GM20000 (cell line): ENCODE data around the gene ZFP1.
A peak's percentile ranks its signal among the peaks of the same experiment; 100 is the strongest.
"Not testable (repeated sequence)": the region's sequence is repeated elsewhere in the genome, so short reads cannot be mapped to it uniquely, and the experiment has no call there.

ENCODE experiments used
- DNase-seq: peaks from one replicate; pipeline ENCODE4 v3.0.0; 2012; ENCODE audit warnings: low spot score
- TF ChIP-seq, protein P1 (sequence below): IDR thresholded peaks from 2 replicates; pipeline ENCODE4 v1.5.1; 2012; ENCODE audit warnings: mild to moderate bottlenecking, control low read depth; ENCODE audit errors: extremely low read depth, missing control alignments

ZFP1 gene

DNA sequence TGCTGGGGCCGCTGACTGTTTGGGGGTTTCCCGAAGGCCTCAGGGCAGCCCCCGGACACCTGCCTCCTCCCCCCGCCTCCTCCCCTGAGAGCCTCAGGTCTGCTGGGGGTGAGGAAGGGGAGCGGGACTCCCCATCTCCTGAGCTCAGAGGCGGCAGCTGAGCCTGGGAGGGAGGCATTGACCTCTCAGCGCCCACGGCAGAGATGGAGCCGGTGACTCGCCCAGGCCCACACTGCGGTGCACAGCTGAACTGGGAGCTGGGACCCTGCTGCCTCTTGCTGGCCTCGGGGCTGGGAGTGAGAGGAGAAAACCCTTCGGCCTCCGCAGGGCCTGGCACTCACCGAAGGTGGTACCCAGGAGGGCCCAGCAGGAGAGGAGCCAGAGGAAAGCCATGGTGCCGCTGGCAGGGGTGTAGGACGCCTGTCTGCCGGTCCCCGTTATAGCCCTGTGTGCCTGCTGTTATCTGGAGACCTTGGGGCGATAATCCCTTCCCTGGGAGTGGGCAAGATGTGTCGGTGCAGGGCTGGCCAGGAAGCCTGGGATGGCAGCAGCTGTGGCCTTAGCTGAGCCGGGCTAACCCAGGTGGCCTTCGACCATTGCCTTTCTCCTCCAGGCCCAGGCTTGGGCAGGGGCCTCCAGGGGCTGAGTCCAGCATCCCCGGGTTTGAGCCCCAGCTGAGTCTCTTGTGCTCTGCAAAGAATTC is 58.6 kb downstream of the ZFP1 start, which contains the start of gene CTRB2:
CTRB2 (minus strand) TSS at position 413 of the 703 bp plus-strand sequence; CDS start at position 393, 20 bp downstream.
- peak; percentile 65 for DNase-seq
- TF ChIP-seq, protein P1, sequence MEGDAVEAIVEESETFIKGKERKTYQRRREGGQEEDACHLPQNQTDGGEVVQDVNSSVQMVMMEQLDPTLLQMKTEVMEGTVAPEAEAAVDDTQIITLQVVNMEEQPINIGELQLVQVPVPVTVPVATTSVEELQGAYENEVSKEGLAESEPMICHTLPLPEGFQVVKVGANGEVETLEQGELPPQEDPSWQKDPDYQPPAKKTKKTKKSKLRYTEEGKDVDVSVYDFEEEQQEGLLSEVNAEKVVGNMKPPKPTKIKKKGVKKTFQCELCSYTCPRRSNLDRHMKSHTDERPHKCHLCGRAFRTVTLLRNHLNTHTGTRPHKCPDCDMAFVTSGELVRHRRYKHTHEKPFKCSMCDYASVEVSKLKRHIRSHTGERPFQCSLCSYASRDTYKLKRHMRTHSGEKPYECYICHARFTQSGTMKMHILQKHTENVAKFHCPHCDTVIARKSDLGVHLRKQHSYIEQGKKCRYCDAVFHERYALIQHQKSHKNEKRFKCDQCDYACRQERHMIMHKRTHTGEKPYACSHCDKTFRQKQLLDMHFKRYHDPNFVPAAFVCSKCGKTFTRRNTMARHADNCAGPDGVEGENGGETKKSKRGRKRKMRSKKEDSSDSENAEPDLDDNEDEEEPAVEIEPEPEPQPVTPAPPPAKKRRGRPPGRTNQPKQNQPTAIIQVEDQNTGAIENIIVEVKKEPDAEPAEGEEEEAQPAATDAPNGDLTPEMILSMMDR: no peak

DNA sequence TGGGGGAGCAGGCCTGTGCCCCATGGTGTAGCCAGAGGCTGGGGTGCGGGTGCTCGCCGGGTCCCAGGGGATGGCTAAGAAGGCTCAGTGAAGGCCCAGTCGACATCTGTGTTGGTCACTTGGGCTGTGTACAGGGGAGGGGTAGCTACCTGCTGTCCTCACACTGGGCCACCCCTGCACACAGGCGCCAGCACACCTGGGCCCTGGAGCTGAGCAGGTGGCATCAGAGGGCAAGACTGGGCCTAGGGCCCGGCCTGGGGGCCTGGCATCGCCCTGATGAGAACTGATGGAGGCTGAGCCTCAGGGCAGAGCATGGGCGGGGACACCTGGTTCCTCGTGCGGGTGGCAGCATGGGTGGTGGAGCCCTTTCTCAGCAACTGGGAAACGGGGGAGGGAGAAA is 59.5 kb downstream of the ZFP1 start:
- no peak for DNase-seq
- TF ChIP-seq, protein P1: no peak

DNA sequence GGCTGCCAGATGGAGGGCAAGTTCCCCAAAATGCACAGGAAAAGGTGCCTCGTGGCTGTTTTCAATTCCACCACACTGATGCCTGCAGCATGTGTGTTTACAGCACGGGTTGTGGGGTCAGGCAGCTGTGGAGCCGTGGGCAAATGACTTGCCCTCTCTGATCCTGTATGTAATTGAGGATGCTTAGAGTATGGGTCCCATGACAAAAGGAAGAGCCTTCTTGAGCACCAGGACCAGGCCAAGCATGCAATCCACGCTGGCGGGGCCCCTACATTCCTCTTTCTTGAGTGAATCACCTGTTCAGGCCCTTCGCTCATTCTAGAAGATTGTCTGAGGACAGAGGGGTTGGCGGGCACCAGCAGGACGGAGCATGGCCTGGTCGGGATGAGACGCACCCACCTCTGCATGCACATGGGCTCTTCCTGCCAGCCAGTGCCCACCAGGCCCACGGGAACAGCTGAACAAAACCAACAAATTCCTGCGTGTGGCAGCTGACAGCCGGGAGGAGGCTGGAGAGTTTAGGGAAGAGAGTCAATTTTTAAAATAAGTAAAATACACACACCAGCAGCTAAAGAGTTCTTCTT is 60.0 kb downstream of the ZFP1 start:
- no peak for DNase-seq
- TF ChIP-seq, protein P1: no peak

DNA sequence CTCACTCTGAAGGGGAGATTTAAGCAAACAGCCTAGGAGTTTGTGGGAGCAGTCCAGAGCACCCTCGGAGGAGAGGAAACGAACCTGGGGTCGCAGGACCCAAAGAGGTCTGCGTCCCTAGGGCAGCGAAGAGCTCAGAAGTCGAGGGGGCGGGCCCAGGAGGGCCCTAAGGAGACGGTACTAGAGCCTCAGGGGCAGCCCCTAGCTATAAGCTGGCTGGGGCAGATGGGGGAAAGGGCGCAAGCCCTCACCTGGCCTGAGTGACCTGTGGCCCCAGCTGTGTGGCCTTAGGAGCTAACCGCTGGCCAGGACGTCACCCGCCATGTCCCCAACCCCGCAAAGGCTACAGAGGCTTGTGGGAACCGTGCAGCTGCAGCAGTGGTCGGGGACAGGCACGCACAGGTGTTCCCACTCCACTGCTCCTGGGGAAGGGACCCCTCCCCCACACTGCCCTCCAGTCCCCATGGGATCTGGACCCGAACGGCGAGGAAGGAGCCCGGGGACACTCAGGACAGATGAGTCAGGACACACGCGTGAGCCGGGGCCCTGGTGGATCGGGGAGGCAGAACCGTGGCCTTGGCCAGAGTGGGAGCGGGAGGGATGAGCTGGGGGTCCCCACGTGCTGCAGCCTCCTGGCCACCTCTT is 60.7 kb downstream of the ZFP1 start:
- DNase-seq: no peak
- TF ChIP-seq, protein P1: no peak

DNA sequence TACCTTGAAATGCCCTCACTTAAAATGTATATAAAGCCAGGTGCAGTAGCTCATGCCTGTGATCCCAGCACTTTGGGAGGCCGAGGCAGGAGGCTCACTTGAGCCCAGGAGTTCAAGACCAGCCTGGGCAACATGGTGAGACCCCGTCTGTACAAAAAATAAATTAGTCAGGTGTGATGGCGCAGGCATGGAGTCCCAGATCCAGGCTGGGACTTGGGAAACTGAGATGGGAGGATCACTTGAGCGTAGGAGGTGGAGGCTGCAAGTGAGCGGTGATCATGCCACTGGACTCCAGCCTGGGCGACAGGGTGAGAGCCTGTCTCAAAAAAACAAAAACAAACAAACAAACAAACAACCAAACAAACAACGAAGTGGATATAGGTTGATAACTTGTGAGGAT is 61.2 kb downstream of the ZFP1 start:
- DNase-seq: not testable (repeated sequence)

DNA sequence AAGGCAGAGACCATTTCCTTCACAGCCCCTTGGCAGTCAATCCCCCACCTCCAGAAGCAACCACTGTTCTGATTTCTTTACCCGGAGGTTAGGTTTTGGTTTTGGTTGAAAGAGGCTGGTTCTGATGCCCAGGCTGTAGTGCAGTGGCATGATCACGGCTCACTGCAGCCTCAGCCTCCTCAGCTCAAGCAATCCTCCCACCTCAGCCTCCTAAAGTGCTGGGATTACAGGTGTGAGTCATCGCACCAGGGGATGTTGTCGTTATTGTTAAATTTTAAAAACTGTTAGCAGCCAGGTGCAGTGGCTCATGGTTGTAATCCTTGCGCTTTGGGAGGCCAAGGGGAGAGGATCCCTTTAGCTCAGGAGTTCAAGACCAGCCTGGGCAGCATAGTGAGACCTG is 61.6 kb downstream of the ZFP1 start:
- DNase-seq: no peak

DNA sequence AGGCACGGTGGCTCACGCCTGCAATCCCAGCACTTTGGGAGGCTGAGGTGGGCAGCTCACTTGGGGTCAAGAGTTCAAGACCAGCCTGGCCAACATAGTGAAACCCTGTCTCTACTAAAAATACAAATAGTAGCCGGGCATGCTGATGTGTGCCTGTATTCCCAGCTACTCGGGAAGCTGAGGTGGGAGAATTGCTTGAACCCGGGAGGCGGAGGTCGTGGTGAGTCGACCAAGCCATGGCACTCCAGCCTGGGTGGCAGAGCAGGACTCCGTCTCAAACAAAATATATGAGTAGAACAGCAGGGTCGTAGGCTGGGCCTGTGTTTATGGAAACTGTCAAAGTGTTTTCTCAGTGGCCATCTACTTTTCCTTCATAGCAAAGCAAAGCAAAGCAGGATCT is 63.0 kb downstream of the ZFP1 start:
- not testable (repeated sequence) for DNase-seq

More for the DNA sequence above, 61.6 kb downstream of the ZFP1 start:
- TF ChIP-seq, protein P1: no peak

DNA sequence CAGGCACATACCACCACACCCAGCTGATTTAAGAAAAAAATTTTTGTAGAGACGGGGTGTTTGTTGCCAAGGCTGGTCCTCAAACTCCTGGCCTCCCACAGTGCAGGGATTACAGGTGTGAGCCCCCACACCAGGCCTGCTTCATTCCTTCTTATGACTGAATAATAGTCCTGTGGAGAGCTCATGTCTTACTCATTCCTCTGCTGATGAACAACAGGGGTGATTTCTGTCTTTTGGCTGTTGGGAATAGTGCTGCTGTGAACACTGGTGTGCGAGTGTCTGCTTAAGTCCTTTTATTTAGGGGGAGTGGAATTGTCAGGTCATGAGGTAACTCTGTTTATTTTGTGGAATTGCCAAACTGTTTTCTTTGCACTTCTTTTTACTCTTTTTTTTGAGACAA is 67.8 kb downstream of the ZFP1 start:
- TF ChIP-seq, protein P1: no peak
- DNase-seq: no peak
